Thyroid gland (tissue), 4 donors: ENCODE measurements around the gene IL6ST.

Experiments used
- POLR2A ChIP-seq, 2 donors: fragments of 450-650 bp; IDR thresholded peaks; one replicate each; pipeline ENCODE4 v1.6.1; 2017; ENCODE audit warnings: antibody characterized with exemption in 2 of 2, mild to moderate bottlenecking in 2 of 2, moderate library complexity in 1 of 2
- TF ChIP-seq, protein P1 (sequence below), 6 experiments: fragments of 200-600 bp in 3 of 6; fragments of 450-650 bp in 3 of 6; sonication (generic) in 3 of 6; IDR thresholded peaks; one replicate each; pipeline ENCODE4 v1.5.1; 2016 to 2019; ENCODE audit warnings: antibody characterized with exemption in 6 of 6, mild to moderate bottlenecking in 2 of 6, inconsistent platforms in 1 of 6, moderate library complexity in 1 of 6

DNA sequence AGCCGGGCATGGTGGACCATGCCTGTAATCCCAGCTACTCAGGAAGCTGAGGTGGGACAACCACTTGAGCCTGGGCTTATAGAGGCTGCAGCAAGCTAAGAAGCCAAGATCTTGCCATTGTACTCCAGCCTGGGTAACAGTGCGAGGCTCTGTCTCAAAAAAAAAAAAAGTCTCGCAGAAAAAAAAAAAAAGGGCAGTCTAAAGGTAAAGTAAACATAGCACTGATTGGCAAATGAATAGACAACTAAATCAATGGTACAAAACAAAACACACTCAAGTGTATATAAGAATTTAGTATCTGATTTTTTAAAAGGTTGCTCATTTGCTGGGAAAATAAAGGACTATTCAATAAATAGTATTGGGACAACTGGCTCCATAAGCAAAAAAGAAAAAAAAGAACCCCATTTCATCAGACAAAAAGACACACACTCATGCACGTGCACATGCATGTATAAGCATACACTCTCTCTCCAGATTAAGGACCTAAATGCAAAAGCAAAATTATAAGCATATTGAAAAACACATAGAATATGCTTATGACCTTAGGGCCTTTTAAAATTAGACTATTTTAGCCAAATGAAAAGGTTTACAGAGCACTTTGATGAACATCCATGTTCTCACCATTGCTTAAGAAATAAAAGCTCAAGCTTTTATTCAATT is 5.7 kb downstream of the IL6ST start:
- TF ChIP-seq, protein P1, sequence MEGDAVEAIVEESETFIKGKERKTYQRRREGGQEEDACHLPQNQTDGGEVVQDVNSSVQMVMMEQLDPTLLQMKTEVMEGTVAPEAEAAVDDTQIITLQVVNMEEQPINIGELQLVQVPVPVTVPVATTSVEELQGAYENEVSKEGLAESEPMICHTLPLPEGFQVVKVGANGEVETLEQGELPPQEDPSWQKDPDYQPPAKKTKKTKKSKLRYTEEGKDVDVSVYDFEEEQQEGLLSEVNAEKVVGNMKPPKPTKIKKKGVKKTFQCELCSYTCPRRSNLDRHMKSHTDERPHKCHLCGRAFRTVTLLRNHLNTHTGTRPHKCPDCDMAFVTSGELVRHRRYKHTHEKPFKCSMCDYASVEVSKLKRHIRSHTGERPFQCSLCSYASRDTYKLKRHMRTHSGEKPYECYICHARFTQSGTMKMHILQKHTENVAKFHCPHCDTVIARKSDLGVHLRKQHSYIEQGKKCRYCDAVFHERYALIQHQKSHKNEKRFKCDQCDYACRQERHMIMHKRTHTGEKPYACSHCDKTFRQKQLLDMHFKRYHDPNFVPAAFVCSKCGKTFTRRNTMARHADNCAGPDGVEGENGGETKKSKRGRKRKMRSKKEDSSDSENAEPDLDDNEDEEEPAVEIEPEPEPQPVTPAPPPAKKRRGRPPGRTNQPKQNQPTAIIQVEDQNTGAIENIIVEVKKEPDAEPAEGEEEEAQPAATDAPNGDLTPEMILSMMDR (IDR thresholded peaks at IDR 0.05), result no peak
- TF ChIP-seq POLR2A (IDR thresholded peaks at IDR 0.05), result no peak
